ENCODE measurements around the gene DNAH17. TPM values are rescaled to one million over a fixed set of nuclear protein-coding genes. Genes with fewer than 3 reads are reported as not detected.

The DNAH17 gene
- total RNA-seq, 1 experiment from 2014 or later, result 0.69 TPM

DNA sequence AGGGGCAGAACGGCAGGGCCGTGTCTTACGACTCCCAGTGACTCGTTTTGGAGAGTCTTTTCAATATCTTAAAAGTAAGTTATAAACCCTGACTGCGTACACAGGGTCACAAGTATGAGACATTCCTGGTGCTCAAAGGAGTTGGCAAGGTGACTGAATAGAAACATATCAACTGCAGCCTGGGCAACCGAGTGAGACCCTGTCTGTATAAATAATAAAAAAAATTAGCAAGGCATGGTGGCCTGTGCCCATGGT lies 115.5 kb downstream of the DNAH17 start:
- no peaks in the 10 kb centered on the region for H4K20me1 ChIP-seq (ENCODE audit: insufficient read depth)
- H3K4me3 ChIP-seq (replicated peaks in 1 of 2; ENCODE audit: low read depth in 1 of 2, low read length in 2 of 2), result no peak overlapping the region
- H2AFZ ChIP-seq (ENCODE audit: low read depth, low read length, poor library complexity, severe bottlenecking), result no peak overlapping the region
- no peaks in the 10 kb centered on the region for H3K36me3 ChIP-seq (ENCODE audit: control insufficient read depth in 1 of 2, insufficient read depth in 2 of 2, low read length in 2 of 2)
- DNase-seq (ENCODE audit: low read depth, low spot score) (no peak), ATAC-seq (no peak)
- no peaks in the 10 kb centered on the region for H3K9me2 ChIP-seq (ENCODE audit: insufficient read depth)
- BruUV-seq (replicated peaks), result no TSS peak
- ChIA-PET RAD21 (ENCODE audit: low non-redundant PET in 1 of 2, low total read pairs in 2 of 2, uncharacterized antibody in 2 of 2, unreplicated experiment in 2 of 2) (no interaction called here), POLR2A (no interaction called here), CTCF (no interaction called here)
- H3K4me2 ChIP-seq (ENCODE audit: low read length), result no peak overlapping the region
- H3K9me3 ChIP-seq (ENCODE audit: control insufficient read depth in 1 of 2, insufficient read depth in 1 of 2, low read depth in 1 of 2, low read length in 2 of 2), result no peaks in the 10 kb centered on the region
- H3K9ac ChIP-seq (ENCODE audit: low read length), result no peak overlapping the region
- H3K27ac ChIP-seq (ENCODE audit: low read depth, low read length), result no peak overlapping the region
- no peak for TF ChIP-seq EZH2 (IDR thresholded peaks at IDR 0.05)
- TF ChIP-seq, protein P1, sequence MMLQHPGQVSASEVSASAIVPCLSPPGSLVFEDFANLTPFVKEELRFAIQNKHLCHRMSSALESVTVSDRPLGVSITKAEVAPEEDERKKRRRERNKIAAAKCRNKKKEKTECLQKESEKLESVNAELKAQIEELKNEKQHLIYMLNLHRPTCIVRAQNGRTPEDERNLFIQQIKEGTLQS (IDR thresholded peaks at IDR 0.05), result no peak
- TF ChIP-seq, protein P2, sequence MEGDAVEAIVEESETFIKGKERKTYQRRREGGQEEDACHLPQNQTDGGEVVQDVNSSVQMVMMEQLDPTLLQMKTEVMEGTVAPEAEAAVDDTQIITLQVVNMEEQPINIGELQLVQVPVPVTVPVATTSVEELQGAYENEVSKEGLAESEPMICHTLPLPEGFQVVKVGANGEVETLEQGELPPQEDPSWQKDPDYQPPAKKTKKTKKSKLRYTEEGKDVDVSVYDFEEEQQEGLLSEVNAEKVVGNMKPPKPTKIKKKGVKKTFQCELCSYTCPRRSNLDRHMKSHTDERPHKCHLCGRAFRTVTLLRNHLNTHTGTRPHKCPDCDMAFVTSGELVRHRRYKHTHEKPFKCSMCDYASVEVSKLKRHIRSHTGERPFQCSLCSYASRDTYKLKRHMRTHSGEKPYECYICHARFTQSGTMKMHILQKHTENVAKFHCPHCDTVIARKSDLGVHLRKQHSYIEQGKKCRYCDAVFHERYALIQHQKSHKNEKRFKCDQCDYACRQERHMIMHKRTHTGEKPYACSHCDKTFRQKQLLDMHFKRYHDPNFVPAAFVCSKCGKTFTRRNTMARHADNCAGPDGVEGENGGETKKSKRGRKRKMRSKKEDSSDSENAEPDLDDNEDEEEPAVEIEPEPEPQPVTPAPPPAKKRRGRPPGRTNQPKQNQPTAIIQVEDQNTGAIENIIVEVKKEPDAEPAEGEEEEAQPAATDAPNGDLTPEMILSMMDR (IDR thresholded peaks at IDR 0.05 in 2 of 3, conservative IDR thresholded peaks at IDR 0.05 in 1 of 3; ENCODE audit: borderline replicate concordance in 1 of 3, insufficient read depth in 1 of 3, low read depth in 2 of 3, low read length in 2 of 3), result no peak
- TF ChIP-seq FOSL1 (IDR thresholded peaks at IDR 0.05; ENCODE audit: low read depth), result no peak
- no peak for TF ChIP-seq EGR1 (IDR thresholded peaks at IDR 0.05; ENCODE audit: low read depth)
- TF ChIP-seq RAD21 (IDR thresholded peaks at IDR 0.05; ENCODE audit: low read depth), result no peak
- TF ChIP-seq CBX3 (IDR thresholded peaks at IDR 0.05; ENCODE audit: low read depth), result no peak
- TF ChIP-seq POLR2A (IDR thresholded peaks at IDR 0.05; ENCODE audit: borderline replicate concordance, extremely low read depth, insufficient read depth, insufficient read length), result no peak
- TF ChIP-seq POLR2AphosphoS5 (IDR thresholded peaks at IDR 0.05; ENCODE audit: low read depth, low read length), result no peak
- no peak for TF ChIP-seq ZNF274 (IDR thresholded peaks at IDR 0.05; ENCODE audit: low read depth, low read length)
- no peak for TF ChIP-seq YY1 (IDR thresholded peaks at IDR 0.05; ENCODE audit: extremely low read depth, insufficient replicate concordance, low read depth, low read length)
- no peak for TF ChIP-seq MAX (IDR thresholded peaks at IDR 0.05)
- TF ChIP-seq SRF (IDR thresholded peaks at IDR 0.05; ENCODE audit: low read depth), result no peak
- no peak for TF ChIP-seq SP1 (IDR thresholded peaks at IDR 0.05; ENCODE audit: low read depth)
- intact Hi-C loops (cut with micrococcal nuclease), result no loop called here
- H3K4me1 ChIP-seq (ENCODE audit: control insufficient read depth in 1 of 2, insufficient read depth in 2 of 2, low read length in 2 of 2), result no peaks in the 10 kb centered on the region
- no peaks in the 10 kb centered on the region for H3K27me3 ChIP-seq (ENCODE audit: insufficient read depth, low read length)
- H3K79me2 ChIP-seq (ENCODE audit: insufficient read depth, low read length), result no peaks in the 10 kb centered on the region

Data from HCT116 (cell line).